Measurements from ENCODE around the gene UTS2. TPM values are rescaled to one million over a fixed set of nuclear protein-coding genes. Genes with fewer than 3 reads are reported as not detected.

Gene UTS2
- polyA plus RNA-seq, 3 donors from 2014 or later: 15.9 to 33.0 (median 20.1) TPM

GRCh38 chr1:7857000-7857399, 4.1 kb upstream of the UTS2 start:
- Mint-ChIP-seq H3K36me3 (peaks cover 0 to 4% (median 0%) of the 10 kb centered on the region in 3 donors), H3K27ac (no peak overlapping the region), H3K9me3 (no peaks in the 10 kb centered on the region), H3K4me3 (no peak overlapping the region), H3K27me3 (ENCODE audit: low read depth in 3 of 3) (peaks cover 0 to 1% (median 0%) of the 10 kb centered on the region in 3 donors), H3K4me1 (peaks cover 4 to 7% of the 10 kb centered on the region in 2 donors)
- no peak for DNase-seq

DNA sequence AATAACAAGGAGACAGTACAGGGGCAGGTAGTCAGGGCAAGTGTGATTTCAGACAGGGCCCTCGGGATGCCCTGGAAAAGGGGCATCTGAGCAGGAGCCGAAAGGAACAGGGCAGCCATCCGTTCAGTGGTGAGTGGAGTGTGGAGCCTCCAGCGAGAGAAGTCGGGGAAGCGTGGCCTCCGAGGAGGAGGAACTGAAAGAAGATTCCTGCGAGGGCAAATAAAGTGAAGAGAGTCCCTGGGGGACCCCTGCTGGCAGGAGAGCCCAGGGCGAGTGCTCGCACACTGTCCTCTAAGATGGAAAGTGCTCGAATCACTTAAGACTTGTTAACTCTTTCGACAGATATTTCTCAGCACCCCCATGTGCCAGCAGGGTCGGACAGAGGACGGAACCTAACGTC, 3.5 kb upstream of the UTS2 start:
- peaks cover 0 to 4% (median 2%) of the 10 kb centered on the region in 3 donors for H3K36me3 Mint-ChIP-seq
- peak overlapping the region in 1 of 6 donors; percentile 72 for H3K27ac Mint-ChIP-seq
- peak overlapping the region in 4 of 5 donors; percentile 53 to 71 (median 64) for H3K4me3 Mint-ChIP-seq
- no peaks in the 10 kb centered on the region for H3K9me3 Mint-ChIP-seq
- H3K4me1 Mint-ChIP-seq: peaks cover 7 to 8% of the 10 kb centered on the region in 2 donors
- peak in 2 of 3 donors; percentile 23 to 30 for DNase-seq
- peaks cover 0 to 1% (median 1%) of the 10 kb centered on the region in 3 donors for H3K27me3 Mint-ChIP-seq (ENCODE audit: low read depth in 3 of 3)

DNA sequence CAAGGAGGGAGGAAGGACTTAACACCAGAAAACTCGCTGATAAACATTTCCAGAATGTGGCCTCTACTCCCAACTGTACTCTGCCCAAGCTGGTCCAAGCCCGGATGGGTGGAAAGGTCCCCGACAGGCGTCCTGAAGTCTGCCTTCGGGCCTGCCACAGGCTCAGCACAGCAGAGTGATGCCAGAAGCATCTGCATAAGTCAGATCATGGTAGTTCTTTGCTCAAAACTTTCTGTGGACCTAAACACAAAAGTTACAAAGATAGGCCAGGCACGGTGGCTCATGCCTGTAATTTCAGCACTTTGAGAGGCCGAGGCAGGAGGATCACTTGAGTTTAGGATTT, 790 bp upstream of the UTS2 start:
- peaks cover 9 to 10% of the 10 kb centered on the region in 2 donors for H3K4me1 Mint-ChIP-seq
- H3K36me3 Mint-ChIP-seq: peaks cover 0 to 4% (median 4%) of the 10 kb centered on the region in 3 donors
- H3K9me3 Mint-ChIP-seq: no peaks in the 10 kb centered on the region
- no peak for DNase-seq
- H3K27me3 Mint-ChIP-seq (ENCODE audit: low read depth in 3 of 3): peaks cover 0 to 6% (median 0%) of the 10 kb centered on the region in 3 donors
- H3K27ac Mint-ChIP-seq: no peak overlapping the region
- no peak overlapping the region for H3K4me3 Mint-ChIP-seq

- Mint-ChIP-seq H3K9me3 (no peaks in the 10 kb centered on the region), H3K4me1 (peaks cover 3 to 6% of the 10 kb centered on the region in 2 donors), H3K36me3 (peaks cover 4 to 6% (median 4%) of the 10 kb centered on the region in 3 donors), H3K4me3 (no peak overlapping the region), H3K27me3 (ENCODE audit: low read depth in 3 of 3) (peaks cover 0 to 6% (median 2%) of the 10 kb centered on the region in 3 donors), H3K27ac (no peak overlapping the region)
- DNase-seq: no peak
Observed at GRCh38 chr1:7850786-7851185, 2.1 kb downstream of the UTS2 start.

- H3K9me3 Mint-ChIP-seq: no peaks in the 10 kb centered on the region
- DNase-seq: no peak
- H3K4me1 Mint-ChIP-seq: peaks cover 11 to 25% of the 10 kb centered on the region in 2 donors
- no peak overlapping the region for H3K4me3 Mint-ChIP-seq
- H3K36me3 Mint-ChIP-seq: peaks cover 6 to 8% (median 6%) of the 10 kb centered on the region in 3 donors
- peaks cover 0 to 6% (median 2%) of the 10 kb centered on the region in 3 donors for H3K27me3 Mint-ChIP-seq (ENCODE audit: low read depth in 3 of 3)
- H3K27ac Mint-ChIP-seq: no peak overlapping the region
Observed at GRCh38 chr1:7847599-7847998, 5.3 kb downstream of the UTS2 start.

DNA sequence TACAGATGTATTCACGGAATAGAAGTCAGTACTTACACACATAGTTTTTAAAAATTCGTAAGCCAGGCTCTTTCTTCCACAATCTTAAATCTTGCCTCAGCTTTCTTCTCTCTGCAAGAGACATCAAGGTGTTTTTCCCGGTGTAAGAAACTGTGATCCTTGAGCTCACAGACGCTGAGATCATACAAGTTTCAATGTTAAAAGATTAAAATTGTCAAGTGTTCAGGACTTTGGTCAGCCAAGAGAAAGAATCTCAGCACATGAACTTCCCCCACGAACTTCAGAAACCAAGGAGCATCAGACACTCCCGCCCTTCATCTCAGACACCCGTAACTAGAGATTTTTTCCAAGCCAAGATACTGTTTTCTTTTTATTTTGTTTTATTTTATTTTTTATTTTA, 6.2 kb downstream of the UTS2 start:
- no peak for DNase-seq
- peaks cover 19 to 34% of the 10 kb centered on the region in 2 donors for H3K4me1 Mint-ChIP-seq
- H3K4me3 Mint-ChIP-seq: no peak overlapping the region
- H3K36me3 Mint-ChIP-seq: peaks cover 6 to 8% (median 6%) of the 10 kb centered on the region in 3 donors
- peaks cover 0 to 6% (median 2%) of the 10 kb centered on the region in 3 donors for H3K27me3 Mint-ChIP-seq (ENCODE audit: low read depth in 3 of 3)
- no peaks in the 10 kb centered on the region for H3K9me3 Mint-ChIP-seq
- peak overlapping the region in 1 of 6 donors; percentile 16 for H3K27ac Mint-ChIP-seq

DNA sequence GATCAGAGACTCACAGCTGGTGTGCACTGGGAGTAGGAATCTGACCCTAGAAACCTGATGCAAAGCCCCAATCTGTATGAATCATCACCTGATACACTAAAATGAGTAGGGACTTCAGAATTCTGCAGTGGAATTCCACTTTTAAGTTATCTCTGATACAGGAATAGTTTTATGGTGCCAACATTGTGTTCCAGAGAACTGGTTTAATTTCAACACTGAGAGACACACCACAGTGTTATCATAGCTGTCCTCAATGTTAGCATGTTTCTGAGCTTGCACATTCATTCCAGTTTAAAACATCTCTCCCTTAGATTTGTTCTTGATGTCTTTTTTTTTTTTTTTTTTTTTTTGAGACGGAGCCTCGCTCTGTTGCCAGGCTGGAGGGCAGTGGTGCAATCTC, 7.1 kb downstream of the UTS2 start:
- H3K4me1 Mint-ChIP-seq: peaks cover 26 to 37% of the 10 kb centered on the region in 2 donors
- H3K27me3 Mint-ChIP-seq (ENCODE audit: low read depth in 3 of 3): peaks cover 0 to 2% (median 2%) of the 10 kb centered on the region in 3 donors
- H3K27ac Mint-ChIP-seq: no peak overlapping the region
- H3K36me3 Mint-ChIP-seq: peaks cover 6% of the 10 kb centered on the region in 3 donors
- no peak overlapping the region for H3K4me3 Mint-ChIP-seq
- no peak for DNase-seq
- H3K9me3 Mint-ChIP-seq: peaks cover 0 to under 1% (median 0%) of the 10 kb centered on the region in 6 donors

GRCh38 chr1:7842517-7842916, 10.3 kb downstream of the UTS2 start:
- peak overlapping the region; percentile 56 to 68 (median 65) for H3K4me3 Mint-ChIP-seq
- H3K27ac Mint-ChIP-seq: peak overlapping the region; percentile 60 to 88 (median 79)
- peaks cover 3 to 9% (median 5%) of the 10 kb centered on the region in 6 donors for H3K9me3 Mint-ChIP-seq
- peaks cover 29 to 30% (median 29%) of the 10 kb centered on the region in 3 donors for H3K36me3 Mint-ChIP-seq
- H3K27me3 Mint-ChIP-seq (ENCODE audit: low read depth in 3 of 3): peaks cover 0 to 3% (median 0%) of the 10 kb centered on the region in 3 donors
- peaks cover 27 to 38% of the 10 kb centered on the region in 2 donors for H3K4me1 Mint-ChIP-seq
- DNase-seq: peak; percentile 59 to 66 (median 60)

GRCh38 chr1:7839526-7839925, 13.3 kb downstream of the UTS2 start:
- H3K4me1 Mint-ChIP-seq: peaks cover 27 to 38% of the 10 kb centered on the region in 2 donors
- peaks cover 0 to 2% (median 2%) of the 10 kb centered on the region in 3 donors for H3K27me3 Mint-ChIP-seq (ENCODE audit: low read depth in 3 of 3)
- H3K27ac Mint-ChIP-seq: no peak overlapping the region
- no peak overlapping the region for H3K4me3 Mint-ChIP-seq
- DNase-seq: no peak
- peaks cover 44 to 49% (median 44%) of the 10 kb centered on the region in 3 donors for H3K36me3 Mint-ChIP-seq
- H3K9me3 Mint-ChIP-seq: peaks cover 3 to 9% (median 5%) of the 10 kb centered on the region in 6 donors

DNA sequence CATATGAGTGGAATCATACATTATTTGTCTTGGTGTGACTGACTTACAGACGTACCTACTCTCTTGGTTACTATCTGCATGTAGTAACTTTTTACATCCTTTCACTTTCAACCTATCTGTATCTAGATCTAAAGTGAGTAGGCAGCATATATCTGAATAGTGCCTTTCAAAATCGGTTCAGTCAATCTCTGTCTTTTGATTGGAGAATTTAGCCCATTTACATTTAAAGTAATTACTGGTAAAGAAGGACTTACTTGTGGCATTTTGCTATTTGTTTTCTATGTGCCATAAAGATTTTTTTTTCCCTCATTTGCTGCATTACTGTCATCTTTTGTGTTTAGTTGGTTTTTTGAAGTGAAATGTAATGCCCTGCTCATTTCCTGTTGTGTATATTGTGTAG, 14.2 kb downstream of the UTS2 start:
- Mint-ChIP-seq H3K4me3 (no peak overlapping the region), H3K4me1 (peaks cover 27 to 30% of the 10 kb centered on the region in 2 donors), H3K36me3 (peaks cover 41 to 46% (median 44%) of the 10 kb centered on the region in 3 donors), H3K9me3 (peaks cover 3 to 9% (median 5%) of the 10 kb centered on the region in 6 donors), H3K27me3 (ENCODE audit: low read depth in 3 of 3) (peaks cover 0 to 2% (median 2%) of the 10 kb centered on the region in 3 donors), H3K27ac (no peak overlapping the region)
- no peak for DNase-seq

DNA sequence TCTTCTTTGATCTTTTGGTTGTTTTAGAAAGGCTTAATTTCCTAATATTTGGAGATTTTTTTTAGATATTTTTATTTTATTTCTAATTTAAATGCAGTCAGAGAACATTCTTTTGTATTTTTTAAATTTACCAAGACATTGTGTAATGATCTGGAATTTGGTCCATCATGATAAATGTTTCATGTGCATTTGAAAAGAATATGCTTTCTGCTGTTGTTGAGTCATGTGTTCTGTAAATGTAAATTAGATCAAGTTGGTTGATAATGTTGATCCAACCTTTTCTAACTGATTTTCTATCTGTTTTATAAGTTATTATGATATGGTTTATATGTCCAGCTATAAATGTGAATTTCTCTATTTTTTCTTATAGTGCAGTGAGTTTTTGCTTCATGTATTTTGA, 19.8 kb downstream of the UTS2 start:
- H3K4me3 Mint-ChIP-seq: no peak overlapping the region
- peaks cover 8 to 13% of the 10 kb centered on the region in 2 donors for H3K4me1 Mint-ChIP-seq
- no peak overlapping the region for H3K27ac Mint-ChIP-seq
- H3K27me3 Mint-ChIP-seq (ENCODE audit: low read depth in 3 of 3): peaks cover 0 to 2% (median 0%) of the 10 kb centered on the region in 3 donors
- H3K36me3 Mint-ChIP-seq: peaks cover 24 to 35% (median 32%) of the 10 kb centered on the region in 3 donors
- DNase-seq: no peak
- H3K9me3 Mint-ChIP-seq: no peaks in the 10 kb centered on the region

GRCh38 chr1:7831458-7831857, 21.4 kb downstream of the UTS2 start:
- Mint-ChIP-seq H3K4me1 (peaks cover 13 to 16% of the 10 kb centered on the region in 2 donors), H3K36me3 (peaks cover 17 to 34% (median 31%) of the 10 kb centered on the region in 3 donors), H3K4me3 (no peak overlapping the region), H3K27ac (peak overlapping the region in 1 of 6 donors; percentile 5), H3K9me3 (no peaks in the 10 kb centered on the region), H3K27me3 (ENCODE audit: low read depth in 3 of 3) (peaks cover 0 to 2% (median 0%) of the 10 kb centered on the region in 3 donors)
- DNase-seq: no peak

DNA sequence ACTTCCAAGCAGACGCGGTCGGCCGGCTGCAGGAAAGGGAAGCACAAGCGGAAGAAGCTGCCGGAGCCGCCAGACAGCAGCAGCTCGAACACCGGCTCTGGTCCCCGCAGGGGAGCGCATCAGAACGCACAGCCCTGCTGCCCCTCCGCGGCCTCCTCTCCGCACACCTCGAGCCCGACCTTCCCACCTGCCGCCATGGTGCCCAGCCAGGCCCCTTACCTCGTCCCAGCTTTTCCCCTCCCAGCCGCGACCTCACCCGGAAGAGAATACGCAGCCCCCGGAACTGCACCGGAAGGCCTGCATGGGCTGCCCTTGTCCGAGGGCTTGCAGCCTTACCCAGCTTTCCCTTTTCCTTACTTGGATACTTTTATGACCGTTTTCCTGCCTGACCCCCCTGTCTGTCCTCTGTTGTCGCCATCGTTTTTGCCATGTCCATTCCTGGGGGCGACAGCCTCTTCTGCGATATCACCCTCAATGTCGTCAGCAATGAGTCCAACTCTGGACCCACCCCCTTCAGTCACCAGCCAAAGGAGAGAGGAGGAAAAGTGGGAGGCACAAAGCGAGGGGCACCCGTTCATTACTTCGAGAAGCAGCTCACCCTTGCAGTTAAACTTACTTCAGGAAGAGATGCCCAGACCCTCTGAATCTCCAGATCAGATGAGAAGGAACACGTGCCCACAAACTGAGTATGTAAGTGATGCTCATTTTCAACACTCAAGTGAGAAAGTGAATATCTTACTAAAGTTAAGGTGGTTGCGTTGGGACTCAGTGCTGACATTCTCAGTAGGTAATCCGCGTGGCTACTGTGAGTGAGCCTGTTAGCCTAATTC, 25.5 kb downstream of the UTS2 start:
- peak overlapping the region; percentile 85 to 95 (median 91) for H3K27ac Mint-ChIP-seq
- H3K9me3 Mint-ChIP-seq: no peaks in the 10 kb centered on the region
- peaks cover 0 to 2% (median 0%) of the 10 kb centered on the region in 3 donors for H3K27me3 Mint-ChIP-seq (ENCODE audit: low read depth in 3 of 3)
- H3K4me3 Mint-ChIP-seq: peak overlapping the region; percentile 83 to 94 (median 90)
- DNase-seq: peak; percentile 31 to 55 (median 32)
- H3K36me3 Mint-ChIP-seq: peaks cover 24 to 27% (median 25%) of the 10 kb centered on the region in 3 donors
- peaks cover 13 to 18% of the 10 kb centered on the region in 2 donors for H3K4me1 Mint-ChIP-seq

DNA sequence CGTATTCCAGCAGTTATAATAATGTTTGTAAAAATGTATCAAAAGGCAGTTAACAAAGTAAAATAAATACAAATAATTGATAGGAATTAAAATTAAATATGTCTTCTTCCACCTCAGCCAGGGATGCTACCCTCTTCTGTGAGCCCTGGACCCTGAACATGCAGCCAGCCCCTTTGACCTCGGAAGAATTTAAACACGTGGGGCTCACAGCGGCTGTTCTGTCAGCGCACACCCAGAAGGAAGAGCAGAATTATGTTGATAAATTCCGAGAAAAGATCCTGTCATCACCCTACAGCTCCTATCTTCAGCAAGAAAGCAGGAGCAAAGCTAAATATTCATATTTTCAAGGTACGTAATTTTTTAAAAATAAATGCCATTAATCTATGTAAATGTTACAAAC, 26.5 kb downstream of the UTS2 start:
- Mint-ChIP-seq H3K27ac (peak overlapping the region in 4 of 6 donors; percentile 64 to 94 (median 88)), H3K9me3 (no peaks in the 10 kb centered on the region), H3K4me1 (peaks cover 13 to 18% of the 10 kb centered on the region in 2 donors)

More for the DNA sequence above, 26.5 kb downstream of the UTS2 start:
- peak overlapping the region; percentile 83 to 94 (median 90) for H3K4me3 Mint-ChIP-seq
- no peak for DNase-seq
- peaks cover 23 to 31% (median 31%) of the 10 kb centered on the region in 3 donors for H3K36me3 Mint-ChIP-seq
- peaks cover 0 to 2% (median 0%) of the 10 kb centered on the region in 3 donors for H3K27me3 Mint-ChIP-seq (ENCODE audit: low read depth in 3 of 3)
